H9 (cell line): ENCODE results near the gene TPPP. TPM values are rescaled to one million over a fixed set of nuclear protein-coding genes. Genes with fewer than 3 reads are reported as not detected.

Experiments used
- DNase-seq: peaks from one replicate; pipeline ENCODE4 v3.0.0-alpha.2; 2017
- H2AFZ ChIP-seq: one replicate; pipeline ENCODE4 v1.6.1; 2013; ENCODE audit warnings: mild to moderate bottlenecking, low read length, control low read depth, moderate library complexity
- H2AK5ac ChIP-seq: 2 replicates; pipeline ENCODE4 v1.6.1; 2013; ENCODE audit warnings: low read length, control low read depth, mixed read lengths; ENCODE audit not compliant: insufficient read length
- H2BK120ac ChIP-seq: one replicate; pipeline ENCODE4 v1.6.1; 2013; ENCODE audit warnings: low read depth, mild to moderate bottlenecking, low read length, control low read depth, inconsistent platforms; ENCODE audit not compliant: poor library complexity, severe bottlenecking
- H2BK12ac ChIP-seq: 2 replicates; pipeline ENCODE4 v1.6.1; 2013; ENCODE audit warnings: low read length, control low read depth, mixed read lengths, low read depth; ENCODE audit not compliant: insufficient read length
- H2BK15ac ChIP-seq: 2 replicates; pipeline ENCODE4 v1.6.1; 2013; ENCODE audit warnings: low read depth, low read length, control low read depth
- H2BK20ac ChIP-seq: one replicate; pipeline ENCODE4 v1.6.1; 2013; ENCODE audit warnings: low read depth, mild to moderate bottlenecking, low read length, control low read depth, inconsistent platforms; ENCODE audit not compliant: poor library complexity, severe bottlenecking
- H2BK5ac ChIP-seq: 2 replicates; pipeline ENCODE4 v1.6.1; 2013; ENCODE audit warnings: low read length, control low read depth, mixed read lengths; ENCODE audit not compliant: insufficient read length
- H3K14ac ChIP-seq: 2 replicates; pipeline ENCODE4 v1.6.1; 2013; ENCODE audit warnings: low read length, control low read depth; ENCODE audit not compliant: insufficient read depth
- H3K18ac ChIP-seq: 2 replicates; pipeline ENCODE4 v1.6.1; 2013; ENCODE audit warnings: low read depth, mild to moderate bottlenecking, mixed read lengths, low read length, control low read depth; ENCODE audit not compliant: insufficient read length
- H3K23ac ChIP-seq: 2 replicates; pipeline ENCODE4 v1.6.1; 2013; ENCODE audit warnings: low read length, control low read depth, mixed read lengths, low read depth; ENCODE audit not compliant: insufficient read length
- H3K23me2 ChIP-seq: 2 replicates; pipeline ENCODE4 v1.6.1; 2013; ENCODE audit warnings: low read depth, mild to moderate bottlenecking, mixed read lengths, low read length, control low read depth; ENCODE audit not compliant: insufficient read length, poor library complexity, severe bottlenecking
- H3K27ac ChIP-seq: 2 replicates; pipeline ENCODE4 v1.5.1; 2013; ENCODE audit warnings: low read length, control low read depth, mixed read lengths, low read depth; ENCODE audit not compliant: insufficient read length
- H3K27me3 ChIP-seq: 2 replicates; pipeline ENCODE4 v1.6.1; 2013; ENCODE audit warnings: low read length, control low read depth, inconsistent platforms; ENCODE audit not compliant: insufficient read depth
- H3K4ac ChIP-seq: 2 replicates; pipeline ENCODE4 v1.6.1; 2013; ENCODE audit warnings: low read depth, mild to moderate bottlenecking, control low read depth, inconsistent platforms, low read length, moderate library complexity
- H3K4me1 ChIP-seq: 2 replicates; pipeline ENCODE4 v1.6.1; 2013; ENCODE audit warnings: low read length, control low read depth, inconsistent platforms; ENCODE audit not compliant: insufficient read depth
- H3K4me2 ChIP-seq: 2 replicates; pipeline ENCODE4 v1.6.1; 2013; ENCODE audit warnings: low read length, control low read depth, mixed read lengths; ENCODE audit not compliant: insufficient read length, insufficient read depth
- H3K56ac ChIP-seq: 2 replicates; pipeline ENCODE4 v1.6.1; 2013; ENCODE audit warnings: low read depth, mild to moderate bottlenecking, mixed read lengths, low read length, control low read depth; ENCODE audit not compliant: insufficient read length
- H3K79me1 ChIP-seq: 2 replicates; pipeline ENCODE4 v1.6.1; 2013; ENCODE audit warnings: low read depth, mild to moderate bottlenecking, moderate library complexity, low read length, control low read depth, inconsistent platforms; ENCODE audit not compliant: insufficient read depth, poor library complexity, severe bottlenecking
- H3K79me2 ChIP-seq: 2 replicates; pipeline ENCODE4 v1.6.1; 2013; ENCODE audit warnings: low read length, control low read depth, inconsistent platforms; ENCODE audit not compliant: insufficient read depth
- H3K9ac ChIP-seq: 2 replicates; pipeline ENCODE4 v1.6.1; 2013; ENCODE audit warnings: low read length, control low read depth, mixed read lengths; ENCODE audit not compliant: insufficient read length; ENCODE audit errors: extremely low read depth
- H3K9me3 ChIP-seq: one replicate; pipeline ENCODE4 v1.6.1; 2013; ENCODE audit warnings: low read depth, low read length, inconsistent platforms; ENCODE audit not compliant: control insufficient read depth
- H3T11ph ChIP-seq: one replicate; pipeline ENCODE4 v1.6.1; 2013; ENCODE audit warnings: mild to moderate bottlenecking, low read length, control low read depth, inconsistent platforms
- H4K20me1 ChIP-seq: one replicate; pipeline ENCODE4 v1.6.1; 2013; ENCODE audit not compliant: control insufficient read depth, insufficient read length, insufficient read depth
- H4K5ac ChIP-seq: 2 replicates; pipeline ENCODE4 v1.6.1; 2013; ENCODE audit warnings: low read depth, mild to moderate bottlenecking, mixed read lengths, low read length, control low read depth; ENCODE audit not compliant: insufficient read length
- H4K8ac ChIP-seq: replicated peaks from 2 replicates; pipeline ENCODE4 v1.6.1; 2013; ENCODE audit warnings: low read length, control low read depth, mixed read lengths, low read depth; ENCODE audit not compliant: insufficient read length
- H4K91ac ChIP-seq: 2 replicates; pipeline ENCODE4 v1.6.1; 2013; ENCODE audit warnings: low read depth, mild to moderate bottlenecking, moderate library complexity, mixed read lengths, low read length, control low read depth; ENCODE audit not compliant: insufficient read length
- H3K27ac Mint-ChIP-seq, 3 experiments: 2 replicates in 2 of 3; 3 replicates in 1 of 3; pipeline ENCODE4 v1.8.0; 2020 to 2021; ENCODE audit warnings: mixed read lengths in 3 of 3, mild to moderate bottlenecking in 1 of 3, moderate library complexity in 1 of 3
- H3K27me3 Mint-ChIP-seq: 2 replicates; pipeline ENCODE4 v1.8.0; 2021; ENCODE audit warnings: low read depth, mild to moderate bottlenecking, moderate library complexity, mixed read lengths
- H3K36me3 Mint-ChIP-seq, 3 experiments: 2 replicates in 2 of 3; 3 replicates in 1 of 3; pipeline ENCODE4 v1.8.0; 2020 to 2021; ENCODE audit warnings: low read depth in 3 of 3, mixed read lengths in 3 of 3; ENCODE audit not compliant: insufficient read depth in 1 of 3
- H3K4me1 Mint-ChIP-seq, 2 experiments: 2 replicates each; pipeline ENCODE4 v1.8.0; 2020; ENCODE audit warnings: mixed read lengths in 2 of 2
- H3K4me3 Mint-ChIP-seq, 2 experiments: 2 replicates in 1 of 2; 3 replicates in 1 of 2; pipeline ENCODE4 v1.8.0; 2020 to 2021; ENCODE audit warnings: mild to moderate bottlenecking in 2 of 2, mixed read lengths in 2 of 2, moderate library complexity in 1 of 2
- H3K9me3 Mint-ChIP-seq, 2 experiments: 2 replicates in 1 of 2; 3 replicates in 1 of 2; pipeline ENCODE4 v1.8.0; 2020; ENCODE audit warnings: mild to moderate bottlenecking in 2 of 2, mixed read lengths in 2 of 2, moderate library complexity in 1 of 2
- WGBS: extraction: QIAGEN DNeasy Blood & Tissue Kit; methylation state at CpG from one replicate; pipeline ENCODE4 v1.1.7; 2013; ENCODE audit warnings: missing lambda C conversion rate, low lambda C conversion rate, mixed read lengths; ENCODE audit not compliant: insufficient read length; ENCODE audit errors: extremely low coverage; 5-methylcytosine and 5-hydroxymethylcytosine counted together
- total RNA-seq: library from RNA; stranded (reverse); gene quantifications from 2 replicates; pipeline ENCODE4 v1.2.1, GENCODE V29; 2021
- TF ChIP-seq, protein P1 (sequence below): fragments of 200-600 bp; sonication (generic); conservative IDR thresholded peaks from 3 replicates; pipeline ENCODE4 v1.8.0; 2021; ENCODE audit warnings: antibody characterized with exemption, mild to moderate bottlenecking

TPPP gene
- total RNA-seq, 1 experiment from 2014 or later, result 0.44 TPM

DNA sequence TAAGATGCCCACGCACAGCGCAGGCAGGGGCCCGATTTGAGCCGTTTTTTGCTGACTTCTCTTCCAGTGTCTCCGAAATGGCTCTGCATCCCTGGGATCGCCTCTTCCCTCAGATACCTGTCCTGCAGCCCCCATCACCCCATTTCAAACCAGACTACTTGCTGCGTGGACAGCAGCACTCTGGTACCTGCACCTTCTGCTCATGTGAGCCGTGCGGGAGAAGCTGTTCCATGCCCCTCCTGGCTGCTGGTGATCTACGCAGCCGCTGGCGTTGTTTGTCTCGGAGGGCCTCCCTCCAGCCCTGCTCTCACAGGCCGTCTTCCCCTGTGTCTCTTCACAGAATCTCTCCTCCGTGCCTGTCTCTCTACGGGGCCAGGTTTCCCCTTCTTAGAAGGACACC lies 67.6 kb downstream of the TPPP start:
- Histone ChIP-seq H3K4me2 (no peak overlapping the region), H2BK20ac (no peak overlapping the region), H2AK5ac (no peak overlapping the region), H4K91ac (no peak overlapping the region), H3K14ac (no peak overlapping the region), H3K27me3 (no peaks in the 10 kb centered on the region), H2BK15ac (no peak overlapping the region), H3K23me2 (no peaks in the 10 kb centered on the region), H4K5ac (no peak overlapping the region), H3K9me3 (no peaks in the 10 kb centered on the region), H2BK120ac (no peak overlapping the region), H3K79me2 (no peaks in the 10 kb centered on the region), H2BK12ac (no peak overlapping the region), H3K9ac (no peak overlapping the region), H3K79me1 (no peaks in the 10 kb centered on the region), H3K23ac (no peak overlapping the region), H3K4ac (no peak overlapping the region), H4K8ac (no peak overlapping the region), H2BK5ac (no peak overlapping the region), H3K56ac (no peak overlapping the region), H2AFZ (no peak overlapping the region), H3K4me1 (no peaks in the 10 kb centered on the region), H3K27ac (no peak overlapping the region), H4K20me1 (no peaks in the 10 kb centered on the region), H3T11ph (no peak overlapping the region), H3K18ac (no peak overlapping the region)
- Mint-ChIP-seq H3K27ac (no peak overlapping the region; a peak in 2 of 7 replicates), H3K4me1 (no peaks in the 10 kb centered on the region), H3K27me3 (no peaks in the 10 kb centered on the region), H3K9me3 (no peaks in the 10 kb centered on the region), H3K4me3 (no peak overlapping the region; a peak in 1 of 5 replicates), H3K36me3 (peaks cover 38 to 69% (median 67%) of the 10 kb centered on the region in 3 experiments; a peak in 6 of 7 replicates)
- WGBS, result no CpG with 5 or more reads among the region's 16 CpGs
- TF ChIP-seq, protein P1, sequence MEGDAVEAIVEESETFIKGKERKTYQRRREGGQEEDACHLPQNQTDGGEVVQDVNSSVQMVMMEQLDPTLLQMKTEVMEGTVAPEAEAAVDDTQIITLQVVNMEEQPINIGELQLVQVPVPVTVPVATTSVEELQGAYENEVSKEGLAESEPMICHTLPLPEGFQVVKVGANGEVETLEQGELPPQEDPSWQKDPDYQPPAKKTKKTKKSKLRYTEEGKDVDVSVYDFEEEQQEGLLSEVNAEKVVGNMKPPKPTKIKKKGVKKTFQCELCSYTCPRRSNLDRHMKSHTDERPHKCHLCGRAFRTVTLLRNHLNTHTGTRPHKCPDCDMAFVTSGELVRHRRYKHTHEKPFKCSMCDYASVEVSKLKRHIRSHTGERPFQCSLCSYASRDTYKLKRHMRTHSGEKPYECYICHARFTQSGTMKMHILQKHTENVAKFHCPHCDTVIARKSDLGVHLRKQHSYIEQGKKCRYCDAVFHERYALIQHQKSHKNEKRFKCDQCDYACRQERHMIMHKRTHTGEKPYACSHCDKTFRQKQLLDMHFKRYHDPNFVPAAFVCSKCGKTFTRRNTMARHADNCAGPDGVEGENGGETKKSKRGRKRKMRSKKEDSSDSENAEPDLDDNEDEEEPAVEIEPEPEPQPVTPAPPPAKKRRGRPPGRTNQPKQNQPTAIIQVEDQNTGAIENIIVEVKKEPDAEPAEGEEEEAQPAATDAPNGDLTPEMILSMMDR, result no peak
- no peak for DNase-seq
